Gastrocnemius medialis (tissue), 4 donors: Measurements from ENCODE around the gene NLRC5. TPM values are rescaled to one million over a fixed set of nuclear protein-coding genes. Genes with fewer than 3 reads are reported as not detected.

ENCODE experiments used
- ATAC-seq, 2 donors: fragments of 150-250 bp; one replicate each; pipeline ENCODE4 v1.9.1; 2016
- DNase-seq, 2 donors: peaks; one replicate each; pipeline ENCODE4 v3.0.0-alpha.2; 2019
- H3K27ac ChIP-seq, 4 donors: fragments of 200-600 bp; sonication (generic); 1 replicate in 1 of 4; 2 replicates in 3 of 4; pipeline ENCODE4 v1.5.1; 2016 to 2018; ENCODE audit warnings: mild to moderate bottlenecking in 2 of 4, moderate library complexity in 1 of 4
- H3K27me3 ChIP-seq, 3 donors: fragments of 200-600 bp; sonication (generic) in 2 of 3; 1 replicate in 1 of 3; 2 replicates in 2 of 3; pipeline versions ENCODE4 v1.5.1 to v1.6.0; 2016 to 2019; ENCODE audit warnings: mild to moderate bottlenecking in 1 of 3, moderate library complexity in 1 of 3
- H3K36me3 ChIP-seq, 2 donors: fragments of 200-600 bp; sonication (generic) in 1 of 2; one replicate each; pipeline ENCODE4 v1.5.1; 2017 to 2018
- H3K4me1 ChIP-seq, 2 donors: fragments of 200-600 bp; sonication (generic) in 1 of 2; one replicate each; pipeline ENCODE4 v1.5.1; 2016 to 2017; ENCODE audit warnings: mild to moderate bottlenecking in 2 of 2
- H3K4me3 ChIP-seq, 4 donors: fragments of 200-600 bp; sonication (generic) in 3 of 4; 1 replicate in 1 of 4; 2 replicates in 3 of 4; pipeline ENCODE4 v1.5.1; 2016 to 2019; ENCODE audit warnings: mild to moderate bottlenecking in 2 of 4
- H3K9me3 ChIP-seq, 3 donors: fragments of 200-600 bp; sonication (generic) in 2 of 3; 1 replicate in 1 of 3; 2 replicates in 2 of 3; pipeline ENCODE4 v1.5.1; 2016 to 2019
- CTCF ChIP-seq, 5 experiments: fragments of 450-650 bp in 3 of 5; fragments of 200-600 bp in 2 of 5; sonication (generic) in 2 of 5; IDR thresholded peaks in 4 of 5; conservative IDR thresholded peaks in 1 of 5; 1 replicate in 4 of 5; 2 replicates in 1 of 5; pipeline ENCODE4 v1.5.1; 2016 to 2019; ENCODE audit warnings: antibody characterized with exemption in 5 of 5, mild to moderate bottlenecking in 3 of 5, moderate library complexity in 3 of 5
- POLR2A ChIP-seq, 2 donors: fragments of 450-650 bp; IDR thresholded peaks; one replicate each; pipeline ENCODE4 v1.6.1; 2017; ENCODE audit warnings: antibody characterized with exemption in 2 of 2, mild to moderate bottlenecking in 2 of 2, moderate library complexity in 2 of 2
- in situ Hi-C, 4 donors: fragments of 200-750 bp; cut with MboI; loops; one replicate each; pipeline versions ENCODE4 v1.15.0 to v1.8.0; 2017; ENCODE audit warnings: low sequenced_read_pairs in 4 of 4
- intact Hi-C: fragments of 100-400 bp; cut with DNase I; formaldehyde crosslinking; loops from one replicate; pipeline ENCODE4 v1.15.1; 2023; ENCODE audit warnings: low total_unique reads
- total RNA-seq, 4 donors: library from RNA; depleted of rRNA; stranded (reverse); fragments of >200 nt; gene quantifications; one replicate each; pipeline versions ENCODE4 v1.1.0 to v1.2.3, GENCODE V29; 2016

Gene NLRC5
- total RNA-seq, 4 donors from 2014 or later: 2.5 to 9.4 (median 5.1) TPM

DNA sequence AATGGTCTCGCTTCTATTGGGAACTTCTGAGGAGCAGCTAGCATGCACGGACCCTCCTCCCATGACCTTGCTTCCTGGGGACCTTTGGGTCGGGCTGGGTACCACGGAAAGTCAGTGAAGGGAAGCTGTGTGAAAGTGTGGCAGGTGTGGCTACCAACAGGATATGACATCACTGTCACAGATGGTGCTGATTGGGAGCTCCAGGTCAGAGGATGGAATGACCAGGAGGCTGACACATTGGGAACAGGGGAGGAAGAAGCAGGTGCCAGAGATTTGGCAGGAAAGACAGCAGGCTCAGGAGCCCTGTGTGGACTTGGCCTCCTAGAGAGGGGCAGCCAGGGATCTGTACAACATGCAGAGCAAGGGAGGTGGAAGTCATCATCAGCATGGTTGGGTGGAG lies 137.1 kb downstream of the NLRC5 start:
- intact Hi-C loops: no loop called here
- Histone ChIP-seq H3K36me3 (peaks cover 0 to 10% of the 10 kb centered on the region in 2 donors), H3K9me3 (no peaks in the 10 kb centered on the region), H3K4me3 (no peak overlapping the region), H3K4me1 (no peaks in the 10 kb centered on the region), H3K27ac (no peak overlapping the region), H3K27me3 (no peaks in the 10 kb centered on the region)
- ATAC-seq: no peak
- in situ Hi-C loops: no loop called here
- TF ChIP-seq CTCF (IDR thresholded peaks at IDR 0.05 in 4 of 5, conservative IDR thresholded peaks at IDR 0.05 in 1 of 5): no peak
- TF ChIP-seq POLR2A (IDR thresholded peaks at IDR 0.05): no peak
- no peak for DNase-seq

- Histone ChIP-seq H3K9me3 (no peaks in the 10 kb centered on the region), H3K4me1 (no peaks in the 10 kb centered on the region), H3K4me3 (no peak overlapping the region), H3K27ac (no peak overlapping the region), H3K27me3 (no peaks in the 10 kb centered on the region), H3K36me3 (peaks cover 0 to 5% of the 10 kb centered on the region in 2 donors)
- DNase-seq (no peak), ATAC-seq (no peak)
- TF ChIP-seq CTCF (IDR thresholded peaks at IDR 0.05 in 4 of 5, conservative IDR thresholded peaks at IDR 0.05 in 1 of 5) (no peak), POLR2A (IDR thresholded peaks at IDR 0.05) (no peak)
- intact Hi-C loops (no loop called here), in situ Hi-C loops (no loop called here)
Measured at GRCh38 chr16:57127037-57127763, 137.8 kb downstream of the NLRC5 start.

DNA sequence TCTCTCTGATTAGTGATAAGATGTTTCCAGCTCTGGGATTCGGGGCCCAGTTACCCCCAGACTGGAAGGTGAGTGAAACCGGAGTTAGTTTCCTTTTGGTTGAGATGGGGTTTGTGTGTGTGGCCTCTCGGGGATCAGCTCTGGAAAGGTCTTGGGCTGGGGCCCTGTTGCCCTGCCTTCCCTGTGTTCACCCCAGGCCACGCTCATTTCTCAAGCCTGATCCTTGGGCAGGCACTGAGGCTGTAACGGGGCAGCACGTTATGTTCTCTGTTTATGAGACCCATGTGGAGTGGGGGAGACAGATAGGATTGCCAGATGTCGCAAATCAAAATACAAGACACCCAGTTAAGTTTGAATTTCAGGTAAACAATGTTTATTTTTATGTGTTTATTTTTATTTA lies 138.5 kb downstream of the NLRC5 start:
- intact Hi-C loops (no loop called here), in situ Hi-C loops (no loop called here)
- Histone ChIP-seq H3K9me3 (no peaks in the 10 kb centered on the region), H3K27me3 (no peaks in the 10 kb centered on the region), H3K27ac (no peak overlapping the region), H3K36me3 (peaks cover 0 to 5% of the 10 kb centered on the region in 2 donors), H3K4me3 (no peak overlapping the region), H3K4me1 (no peaks in the 10 kb centered on the region)
- ATAC-seq: no peak
- TF ChIP-seq CTCF (IDR thresholded peaks at IDR 0.05 in 4 of 5, conservative IDR thresholded peaks at IDR 0.05 in 1 of 5) (no peak), POLR2A (IDR thresholded peaks at IDR 0.05) (no peak)
- DNase-seq: no peak

- Histone ChIP-seq H3K4me3 (no peak overlapping the region), H3K27ac (no peak overlapping the region), H3K36me3 (peaks cover 0 to 5% of the 10 kb centered on the region in 2 donors), H3K9me3 (no peaks in the 10 kb centered on the region), H3K4me1 (no peaks in the 10 kb centered on the region), H3K27me3 (no peaks in the 10 kb centered on the region)
- intact Hi-C loops (no loop called here), in situ Hi-C loops (no loop called here)
- TF ChIP-seq CTCF (IDR thresholded peaks at IDR 0.05 in 4 of 5, conservative IDR thresholded peaks at IDR 0.05 in 1 of 5): no peak
- no peak for DNase-seq
- no peak for ATAC-seq
Measured at GRCh38 chr16:57128771-57129389, 139.5 kb downstream of the NLRC5 start.
